Esophagus squamous epithelium (tissue), 5 donors: ENCODE results near the gene MICAL3. TPM values are rescaled to one million over a fixed set of nuclear protein-coding genes. Genes with fewer than 3 reads are reported as not detected.
"Not testable (repeated sequence)": the region's sequence is repeated elsewhere in the genome, so short reads cannot be mapped to it uniquely, and the experiment has no call there.

Experiments used
- DNase-seq: peaks from one replicate; lab custom pipeline; 2025; lab: John Stamatoyannopoulos, UW
- H3K27ac ChIP-seq, 4 donors: fragments of 200-600 bp; sonication (generic); one replicate each; pipeline ENCODE4 v1.5.1; 2016 to 2019; ENCODE audit warnings: mild to moderate bottlenecking in 1 of 4
- H3K27me3 ChIP-seq, 4 donors: fragments of 200-600 bp; sonication (generic); 1 replicate in 3 of 4; 2 replicates in 1 of 4; pipeline versions ENCODE4 v1.5.1 to v1.6.0; 2017 to 2021; ENCODE audit warnings: antibody characterized with exemption in 1 of 4
- H3K36me3 ChIP-seq, 3 donors: fragments of 200-600 bp; sonication (generic); one replicate each; pipeline ENCODE4 v1.5.1; 2016 to 2019
- H3K4me1 ChIP-seq, 3 donors: fragments of 200-600 bp; sonication (generic); one replicate each; pipeline ENCODE4 v1.5.1; 2017 to 2019
- H3K4me3 ChIP-seq, 4 donors: fragments of 200-600 bp; sonication (generic); 1 replicate in 3 of 4; 2 replicates in 1 of 4; pipeline ENCODE4 v1.5.1; 2016 to 2019; ENCODE audit warnings: mild to moderate bottlenecking in 2 of 4, moderate library complexity in 1 of 4
- H3K9me3 ChIP-seq, 3 donors: fragments of 200-600 bp; sonication (generic); one replicate each; pipeline ENCODE4 v1.5.1; 2016 to 2019
- POLR2A ChIP-seq, 4 donors: fragments of 450-650 bp; IDR thresholded peaks; one replicate each; pipeline ENCODE4 v1.6.1; 2017; ENCODE audit warnings: antibody characterized with exemption in 4 of 4, mild to moderate bottlenecking in 4 of 4, moderate library complexity in 3 of 4
- WGBS, 2 donors: methylation state at CpG; one replicate each; pipeline ENCODE4 v1.1.5; 2018; 5-methylcytosine and 5-hydroxymethylcytosine counted together
- intact Hi-C: fragments of 100-400 bp; cut with DNase I; formaldehyde crosslinking; loops from one replicate; pipeline ENCODE4 v1.15.0; 2022
- total RNA-seq, 4 donors: library from RNA; depleted of rRNA; stranded (reverse); fragments of >200 nt; gene quantifications; one replicate each; pipeline ENCODE4 v1.1.0, GENCODE V29; 2016
- TF ChIP-seq, protein P1 (sequence below), 6 experiments: fragments of 450-650 bp in 4 of 6; fragments of 200-600 bp in 2 of 6; sonication (generic) in 2 of 6; IDR thresholded peaks; one replicate each; pipeline ENCODE4 v1.5.1; 2016 to 2019; ENCODE audit warnings: antibody characterized with exemption in 6 of 6, mild to moderate bottlenecking in 4 of 6, moderate library complexity in 4 of 6
- donor health status: DM: yes; HTN: yes; CAD: no.

The MICAL3 gene
- total RNA-seq, 4 donors from 2014 or later = 11.2 to 30.9 (median 15.9) TPM

DNA sequence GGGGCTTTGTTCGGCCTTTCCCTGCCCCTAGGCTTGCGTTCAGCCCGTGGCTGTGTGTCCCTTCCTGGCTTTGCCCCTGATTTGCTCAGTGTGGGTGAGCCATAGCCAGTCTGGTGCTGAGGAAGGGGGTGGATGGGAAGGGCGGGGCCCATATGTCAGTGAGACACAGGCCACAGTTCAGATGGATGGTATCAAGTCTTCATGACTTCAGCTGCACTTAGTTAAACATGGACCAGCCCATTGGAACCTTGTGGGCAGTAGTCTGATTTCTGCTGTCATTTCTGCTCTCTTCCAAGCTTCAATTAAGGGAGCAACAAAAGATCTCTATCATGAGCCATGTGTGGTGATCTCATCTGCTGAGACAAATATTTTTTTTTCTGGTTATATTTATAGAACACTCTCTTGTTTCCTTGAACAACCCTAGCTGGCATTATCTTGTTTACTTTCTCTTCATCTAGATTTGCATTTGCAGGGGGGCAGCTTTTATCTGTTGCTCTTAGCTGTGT lies 31.9 kb upstream of the MICAL3 start:
- H3K36me3 ChIP-seq = no peaks in the 10 kb centered on the region
- H3K9me3 ChIP-seq = no peaks in the 10 kb centered on the region
- no CpG with 5 or more reads among the region's 4 CpGs for WGBS, 2 donors
- no peak for DNase-seq
- TF ChIP-seq, protein P1, sequence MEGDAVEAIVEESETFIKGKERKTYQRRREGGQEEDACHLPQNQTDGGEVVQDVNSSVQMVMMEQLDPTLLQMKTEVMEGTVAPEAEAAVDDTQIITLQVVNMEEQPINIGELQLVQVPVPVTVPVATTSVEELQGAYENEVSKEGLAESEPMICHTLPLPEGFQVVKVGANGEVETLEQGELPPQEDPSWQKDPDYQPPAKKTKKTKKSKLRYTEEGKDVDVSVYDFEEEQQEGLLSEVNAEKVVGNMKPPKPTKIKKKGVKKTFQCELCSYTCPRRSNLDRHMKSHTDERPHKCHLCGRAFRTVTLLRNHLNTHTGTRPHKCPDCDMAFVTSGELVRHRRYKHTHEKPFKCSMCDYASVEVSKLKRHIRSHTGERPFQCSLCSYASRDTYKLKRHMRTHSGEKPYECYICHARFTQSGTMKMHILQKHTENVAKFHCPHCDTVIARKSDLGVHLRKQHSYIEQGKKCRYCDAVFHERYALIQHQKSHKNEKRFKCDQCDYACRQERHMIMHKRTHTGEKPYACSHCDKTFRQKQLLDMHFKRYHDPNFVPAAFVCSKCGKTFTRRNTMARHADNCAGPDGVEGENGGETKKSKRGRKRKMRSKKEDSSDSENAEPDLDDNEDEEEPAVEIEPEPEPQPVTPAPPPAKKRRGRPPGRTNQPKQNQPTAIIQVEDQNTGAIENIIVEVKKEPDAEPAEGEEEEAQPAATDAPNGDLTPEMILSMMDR (IDR thresholded peaks at IDR 0.05) = no peak
- no peak for TF ChIP-seq POLR2A (IDR thresholded peaks at IDR 0.05)
- intact Hi-C loops = no loop called here
- H3K4me1 ChIP-seq = peaks cover 14 to 39% (median 15%) of the 10 kb centered on the region in 3 donors
- H3K27ac ChIP-seq = peak overlapping the region; percentile 50 to 87 (median 80)
- no peaks in the 10 kb centered on the region for H3K27me3 ChIP-seq
- no peak overlapping the region for H3K4me3 ChIP-seq

DNA sequence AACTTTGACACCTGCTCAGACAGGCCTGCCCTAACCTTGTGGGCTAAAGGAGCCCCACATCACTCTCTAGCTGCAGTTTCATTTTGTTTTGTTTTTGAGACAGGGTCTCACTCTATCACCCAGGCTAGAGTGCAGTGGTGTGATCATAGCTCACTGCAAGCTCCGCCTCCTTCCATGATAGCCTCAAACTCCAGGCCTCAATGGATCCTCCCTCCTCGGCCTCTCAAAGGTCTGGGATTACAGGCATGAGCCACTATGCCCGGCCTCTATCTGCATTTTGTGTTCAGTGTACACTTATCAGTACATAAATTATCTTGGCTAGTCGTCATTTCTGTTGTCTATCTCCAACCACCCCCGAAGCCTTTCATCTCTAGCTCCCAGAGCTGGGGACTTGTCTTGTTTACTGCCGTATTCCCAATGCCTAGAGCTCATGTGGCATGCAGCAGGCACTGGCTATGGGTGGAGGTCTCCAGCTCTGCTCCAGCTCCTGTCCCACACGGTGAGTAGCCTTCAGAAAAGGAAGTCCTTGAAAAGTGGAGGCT lies 31.3 kb upstream of the MICAL3 start:
- WGBS, 2 donors = 71 to 88% methylated on average over 6 to 7 of the region's 7 CpGs
- peaks cover 14 to 40% (median 17%) of the 10 kb centered on the region in 3 donors for H3K4me1 ChIP-seq
- DNase-seq = no peak
- H3K4me3 ChIP-seq = no peak overlapping the region
- no peak for TF ChIP-seq POLR2A (IDR thresholded peaks at IDR 0.05)
- TF ChIP-seq, protein P1 (IDR thresholded peaks at IDR 0.05) = no peak
- peak overlapping the region; percentile 50 to 87 (median 80) for H3K27ac ChIP-seq
- intact Hi-C loops = no loop called here
- H3K9me3 ChIP-seq = no peaks in the 10 kb centered on the region
- no peaks in the 10 kb centered on the region for H3K27me3 ChIP-seq
- H3K36me3 ChIP-seq = no peaks in the 10 kb centered on the region

DNA sequence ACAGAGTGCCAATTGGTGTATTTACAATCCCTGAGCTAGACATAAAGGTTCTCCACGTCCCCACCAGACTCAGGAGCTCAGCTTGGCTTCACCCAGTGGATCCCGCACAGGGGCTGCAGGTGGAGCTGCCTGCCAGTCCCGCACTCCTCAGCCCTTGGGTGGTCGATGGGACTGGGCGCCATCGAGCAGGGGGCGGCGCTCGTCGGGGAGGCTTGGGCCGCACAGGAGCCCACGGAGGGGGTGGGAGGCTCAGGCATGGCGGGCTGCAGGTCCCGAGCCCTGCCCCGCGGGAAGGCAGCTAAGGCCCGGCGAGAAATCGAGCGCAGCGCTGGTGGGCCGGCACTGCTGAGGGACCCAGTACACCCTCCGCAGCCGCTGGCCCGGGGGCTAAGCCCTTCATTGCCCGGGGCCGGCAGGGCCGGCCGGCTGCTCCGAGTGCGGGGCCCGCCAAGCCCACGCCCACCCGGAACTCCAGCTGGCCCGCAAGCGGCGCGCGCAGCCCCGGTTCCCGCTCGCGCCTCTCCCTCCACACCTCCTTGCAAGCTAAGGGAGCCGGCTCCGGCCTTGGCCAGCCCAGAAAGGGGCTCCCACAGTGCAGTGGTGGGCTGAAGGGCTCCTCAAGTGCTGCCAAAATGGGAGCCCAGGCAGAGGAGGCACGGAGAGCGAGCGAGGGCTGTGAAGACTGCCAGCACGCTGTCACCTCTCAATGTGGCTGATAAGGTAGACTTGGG lies 29.0 kb upstream of the MICAL3 start:
- 80 to 96% methylated on average over 2 to 12 of the region's 49 CpGs for WGBS, 2 donors
- DNase-seq, H3K36me3 ChIP-seq, H3K27ac ChIP-seq, H3K4me3 ChIP-seq, intact Hi-C loops, H3K27me3 ChIP-seq, H3K9me3 ChIP-seq: not testable (repeated sequence)
- H3K4me1 ChIP-seq = peaks cover 18 to 64% (median 28%) of the 10 kb centered on the region in 3 donors

DNA sequence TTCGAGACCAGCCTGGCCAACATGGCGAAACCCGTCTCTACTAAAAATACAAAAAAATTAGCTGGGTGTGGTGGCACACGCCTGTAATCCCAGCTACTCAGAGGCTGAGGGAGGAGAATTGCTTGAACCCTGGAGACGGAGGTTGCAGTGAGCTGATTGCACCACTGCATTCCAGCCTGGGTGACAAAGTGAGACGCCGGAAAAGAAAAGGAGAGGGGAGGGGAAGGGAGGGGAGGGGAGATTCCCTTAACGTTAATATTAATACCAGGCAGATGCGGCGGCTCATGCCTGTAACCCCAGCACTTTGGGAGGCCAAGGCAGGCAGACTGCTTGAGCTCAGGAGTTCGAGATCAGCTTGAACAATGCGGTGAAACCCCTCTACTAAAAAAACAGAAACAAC lies 26.8 kb upstream of the MICAL3 start:
- H3K27me3 ChIP-seq, H3K9me3 ChIP-seq, H3K4me3 ChIP-seq, intact Hi-C loops, H3K36me3 ChIP-seq, DNase-seq: not testable (repeated sequence)
- H3K4me1 ChIP-seq = peaks cover 7 to 43% (median 17%) of the 10 kb centered on the region in 3 donors
- 51 to 56% methylated on average over 10 to 11 of the region's 12 CpGs for WGBS, 2 donors
- H3K27ac ChIP-seq = peak overlapping the region; percentile 77 to 91 (median 88)

DNA sequence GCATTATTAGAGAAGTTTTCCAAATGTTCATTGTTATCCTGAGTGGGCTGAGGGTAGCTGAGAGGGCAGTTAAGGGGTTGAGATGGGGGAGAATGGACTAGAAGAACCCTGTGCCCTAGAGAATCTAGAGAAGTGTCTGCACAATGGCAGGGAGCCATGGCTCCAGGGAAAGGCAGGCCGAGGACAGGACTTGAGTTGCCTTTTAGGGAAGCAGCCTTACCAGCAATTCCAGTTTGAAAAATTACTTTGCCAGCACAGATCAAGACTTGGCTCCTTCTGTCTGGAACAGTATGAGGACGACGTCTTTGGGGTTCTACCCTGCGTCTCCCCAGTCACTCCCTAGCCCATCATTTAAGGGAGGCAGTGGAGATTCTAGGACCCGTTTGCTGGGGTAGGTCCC lies 25.7 kb upstream of the MICAL3 start:
- Histone ChIP-seq H3K27me3 (no peaks in the 10 kb centered on the region), H3K4me3 (no peak overlapping the region), H3K27ac (peak overlapping the region; percentile 77 to 91 (median 88)), H3K4me1 (peaks cover 4 to 43% (median 13%) of the 10 kb centered on the region in 3 donors), H3K36me3 (no peaks in the 10 kb centered on the region), H3K9me3 (no peaks in the 10 kb centered on the region)
- WGBS, 2 donors = 9 to 56% methylated on average over 4 to 5 of the region's 5 CpGs
- TF ChIP-seq POLR2A (IDR thresholded peaks at IDR 0.05) = no peak
- TF ChIP-seq, protein P1 (IDR thresholded peaks at IDR 0.05) = no peak
- no peak for DNase-seq
- intact Hi-C loops = no loop called here

DNA sequence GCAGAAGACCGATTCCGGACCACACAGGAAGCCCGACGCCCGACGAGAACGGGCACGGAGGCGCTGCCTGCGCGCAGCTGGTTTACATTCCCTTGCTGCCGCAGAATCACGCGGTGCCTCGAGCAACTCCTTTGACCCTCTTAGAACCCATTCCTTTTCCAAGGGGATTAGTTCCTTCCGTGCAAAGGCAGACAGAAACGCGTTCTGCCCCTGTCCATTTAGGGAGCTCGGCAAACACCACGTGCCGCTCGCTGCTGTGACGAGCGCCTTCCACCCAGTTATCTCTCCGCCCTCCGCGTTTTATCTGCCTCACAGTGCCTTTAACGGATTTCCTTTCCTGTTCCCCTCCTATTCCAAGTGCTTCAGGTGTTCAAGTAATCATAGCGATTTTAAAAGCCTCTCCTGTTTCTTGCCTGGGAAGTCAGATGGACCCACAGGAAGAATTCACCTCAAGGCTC lies 24.1 kb upstream of the MICAL3 start:
- Histone ChIP-seq H3K27ac (peak overlapping the region; percentile 25 to 91 (median 71)), H3K36me3 (no peaks in the 10 kb centered on the region), H3K27me3 (no peaks in the 10 kb centered on the region), H3K9me3 (no peaks in the 10 kb centered on the region), H3K4me1 (peaks cover 4 to 56% (median 13%) of the 10 kb centered on the region in 3 donors), H3K4me3 (peak overlapping the region in 2 of 4 donors; percentile 6 to 30)
- DNase-seq = no peak
- WGBS, 2 donors = 48 to 76% methylated on average over 24 to 29 of the region's 29 CpGs
- TF ChIP-seq, protein P1 (IDR thresholded peaks at IDR 0.05) = no peak
- no peak for TF ChIP-seq POLR2A (IDR thresholded peaks at IDR 0.05)
- intact Hi-C loops = no loop called here
